HepG2 (cell line): ENCODE data around the gene PDZRN4.

Experiments used
- MAFK ChIP-seq, 2 experiments: IDR thresholded peaks in 1 of 2; conservative IDR thresholded peaks in 1 of 2; 2 replicates each; pipeline ENCODE4 v1.6.1; 2011; ENCODE audit warnings: improper control_type of control experiment in 2 of 2, low read length in 2 of 2
- POLR2A ChIP-seq, 2 experiments: IDR thresholded peaks; 2 replicates each; pipeline ENCODE4 v1.6.1; 2011; ENCODE audit warnings: low read depth in 2 of 2, low read length in 2 of 2, mild to moderate bottlenecking in 1 of 2, moderate library complexity in 1 of 2; ENCODE audit not compliant: insufficient read depth in 1 of 2
- ZFX ChIP-seq: sonication (generic); formaldehyde crosslinking; IDR thresholded peaks from 2 replicates; pipeline ENCODE4 v1.4.0; 2020; ENCODE audit warnings: mild to moderate bottlenecking, low read depth, missing genetic modification reagents, moderate library complexity
- ZNF367 ChIP-seq: sonication (generic); formaldehyde crosslinking; IDR thresholded peaks from 2 replicates; pipeline ENCODE4 v1.4.0; 2020; ENCODE audit warnings: missing genetic modification reagents, borderline replicate concordance
- ZNF777 ChIP-seq: sonication (generic); formaldehyde crosslinking; IDR thresholded peaks from 2 replicates; pipeline ENCODE4 v1.4.0; 2020; ENCODE audit warnings: missing genetic modification reagents

GRCh38 chr12:41443690-41444089, 255.6 kb downstream of the PDZRN4 start:
- TF ChIP-seq POLR2A (IDR thresholded peaks at IDR 0.05; ENCODE audit: insufficient read depth in 1 of 2, low read depth in 2 of 2, low read length in 2 of 2) (no peak), ZNF777 (no peak), ZFX (CRISPR knock-in tag) (no peak), ZNF367 (CRISPR knock-in tag) (no peak), MAFK (conservative IDR thresholded peaks at IDR 0.05 in 1 of 2, IDR thresholded peaks at IDR 0.05 in 1 of 2; ENCODE audit: low read length in 2 of 2) (no peak)
